HG03354 (cell line): ENCODE results near the gene ATP12A.

Source experiments
- ATAC-seq: cut with Tn5 transposase; IDR thresholded peaks from one replicate; pipeline ENCODE4 v1.9.1; 2021; ENCODE audit warnings: mild to moderate bottlenecking; ENCODE audit not compliant: unreplicated experiment, poor library complexity, severe bottlenecking

Gene ATP12A

DNA sequence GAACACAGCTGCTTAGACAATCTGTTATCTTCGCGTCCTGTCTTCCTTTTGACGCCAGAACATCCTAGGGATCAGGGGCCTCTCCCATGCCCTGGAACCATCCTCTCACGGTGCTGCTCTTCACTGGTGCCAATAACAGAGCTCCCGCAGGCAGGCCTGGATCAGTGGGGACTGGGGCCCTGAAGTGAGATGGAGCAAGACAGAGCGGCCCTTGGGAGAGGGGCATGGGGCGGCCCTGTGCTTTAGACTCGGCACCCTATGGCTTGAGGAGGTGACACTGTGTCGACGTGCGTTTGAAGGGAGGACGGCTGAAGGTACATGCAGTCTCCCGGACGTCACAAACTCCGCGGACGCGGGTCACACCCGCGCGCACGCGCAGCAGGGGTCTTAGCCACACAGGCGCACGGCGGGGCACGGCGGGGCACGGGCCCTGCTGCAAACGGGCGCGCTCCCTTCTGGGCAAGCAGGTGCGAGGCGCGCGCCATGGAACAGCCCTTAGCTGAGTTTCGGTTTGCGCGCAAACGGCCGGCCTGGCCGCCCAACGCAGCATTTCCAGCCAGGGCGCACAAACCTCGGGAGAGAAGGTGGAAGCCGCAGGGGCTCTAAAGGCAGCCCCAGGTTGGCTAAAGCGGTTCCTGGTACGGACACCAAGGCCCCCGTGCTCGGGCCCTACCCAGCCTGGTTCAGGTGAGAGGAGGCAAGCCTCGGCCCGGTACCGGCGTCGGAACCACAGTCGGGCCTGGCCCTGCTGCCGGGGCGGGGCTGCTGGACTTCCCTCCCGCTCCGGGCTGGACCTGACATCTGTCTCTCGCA, 67.2 kb downstream of the ATP12A start:
- no peak for ATAC-seq

DNA sequence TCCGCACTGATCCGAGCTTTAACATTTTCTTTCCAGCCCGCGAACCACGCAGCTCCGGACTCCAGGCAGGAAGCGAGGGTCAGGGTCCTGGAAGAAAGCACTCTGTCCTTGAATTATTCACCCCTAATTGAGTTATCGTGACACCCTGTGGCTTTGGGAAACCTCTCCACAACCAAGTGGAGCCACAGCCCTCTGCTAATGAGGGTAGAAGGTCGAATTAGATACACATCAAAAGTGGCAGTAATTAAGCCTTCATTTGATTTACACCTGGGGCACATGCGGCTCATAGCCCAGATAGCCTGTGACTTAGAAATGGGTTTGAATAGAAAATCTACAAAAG, 67.8 kb downstream of the ATP12A start:
- ATAC-seq, result no peak

DNA sequence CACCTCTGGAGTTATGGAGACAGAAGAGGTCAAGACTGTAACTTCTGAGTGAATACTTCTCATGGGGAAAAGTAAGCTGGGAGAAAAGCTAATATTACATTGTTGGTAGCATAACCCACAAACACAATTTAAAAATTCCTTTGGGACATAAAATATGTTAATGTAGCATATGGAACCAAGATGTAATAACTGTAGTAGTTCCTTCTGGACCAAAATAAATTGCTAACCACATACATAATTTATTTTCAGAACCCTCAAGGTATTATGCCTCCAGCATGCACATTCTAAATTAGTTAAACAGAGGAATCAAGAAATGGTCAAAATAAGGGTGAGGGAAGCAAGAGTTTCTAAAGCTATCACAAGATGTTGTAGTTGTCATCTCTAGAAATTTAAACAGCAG, 79.0 kb downstream of the ATP12A start:
- no peak for ATAC-seq
